ENCODE results near the gene PSTPIP2. TPM values are rescaled to one million over a fixed set of nuclear protein-coding genes. Genes with fewer than 3 reads are reported as not detected.

The PSTPIP2 gene
- total RNA-seq, 1 donor from 2014 or later = 9.1 TPM

GRCh38 chr18:46007165-46007564 lies 64.9 kb downstream of the PSTPIP2 start:
- no peak overlapping the region for H2AFZ ChIP-seq (ENCODE audit: low read depth, low read length)
- Mint-ChIP-seq H3K27me3 (ENCODE audit: low read depth, unreplicated experiment) (no peaks in the 10 kb centered on the region), H3K4me1 (ENCODE audit: low read depth, unreplicated experiment) (no peaks in the 10 kb centered on the region), H3K27ac (ENCODE audit: unreplicated experiment) (no peak overlapping the region), H3K36me3 (ENCODE audit: low read depth, unreplicated experiment) (peaks cover 16% of the 10 kb centered on the region), H3K4me3 (ENCODE audit: unreplicated experiment) (no peak overlapping the region), H3K9me3 (ENCODE audit: unreplicated experiment) (peaks cover 7% of the 10 kb centered on the region)
- FAIRE-seq (no peak), DNase-seq (ENCODE audit: low read depth) (no peak)
- no peak overlapping the region for H3K27ac ChIP-seq (ENCODE audit: low read depth, low read length)
- no peaks in the 10 kb centered on the region for H3K9me3 ChIP-seq (ENCODE audit: insufficient read depth, low read depth, low read length)
- no peaks in the 10 kb centered on the region for H3K4me1 ChIP-seq (ENCODE audit: insufficient read depth, low read length)
- H4K20me1 ChIP-seq (ENCODE audit: insufficient read depth, low read length) = no peaks in the 10 kb centered on the region
- H3K27me3 ChIP-seq (ENCODE audit: insufficient read depth, low read length) = no peaks in the 10 kb centered on the region
- H3K79me2 ChIP-seq (ENCODE audit: insufficient read depth, low read length) = no peaks in the 10 kb centered on the region
- no peak overlapping the region for H3K4me3 ChIP-seq (ENCODE audit: insufficient read depth, low read depth, low read length)
- no peak overlapping the region for H3K9ac ChIP-seq (ENCODE audit: low read length)
- no peak for TF ChIP-seq CTCF (IDR thresholded peaks at IDR 0.05; ENCODE audit: insufficient read depth, low read depth, low read length)
- no peak for TF ChIP-seq EZH2 (IDR thresholded peaks at IDR 0.05; ENCODE audit: insufficient read depth, low read length)
- no peak overlapping the region for H3K4me2 ChIP-seq (ENCODE audit: low read length)
- no peaks in the 10 kb centered on the region for H3K36me3 ChIP-seq (ENCODE audit: insufficient read depth, low read length)

DNA sequence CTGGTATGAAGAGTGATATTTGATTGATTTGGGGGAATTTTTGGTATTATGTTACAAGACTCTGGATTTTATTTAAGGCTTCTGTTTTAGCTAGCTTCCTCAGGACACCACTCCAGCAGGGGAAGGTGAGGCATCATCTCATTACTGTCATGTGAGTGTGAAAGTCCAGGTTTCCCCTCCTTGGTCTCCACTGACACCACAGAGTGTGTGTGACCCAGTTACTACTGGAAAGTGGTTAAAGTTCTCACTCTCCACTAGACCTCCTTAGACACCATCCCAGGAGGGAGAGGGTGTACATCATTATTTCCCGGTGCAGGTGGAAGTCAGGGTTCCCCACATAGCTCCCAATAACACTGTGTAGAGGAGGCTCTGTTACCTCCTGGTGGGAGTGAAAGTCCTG lies 69.1 kb downstream of the PSTPIP2 start:
- Histone ChIP-seq H3K4me1 (ENCODE audit: insufficient read depth, low read length) (no peaks in the 10 kb centered on the region), H3K27ac (ENCODE audit: low read depth, low read length) (no peak overlapping the region), H3K36me3 (ENCODE audit: insufficient read depth, low read length) (no peaks in the 10 kb centered on the region), H3K4me2 (ENCODE audit: low read length) (no peak overlapping the region), H3K27me3 (ENCODE audit: insufficient read depth, low read length) (no peaks in the 10 kb centered on the region), H3K79me2 (ENCODE audit: insufficient read depth, low read length) (no peaks in the 10 kb centered on the region), H3K9ac (ENCODE audit: low read length) (no peak overlapping the region), H3K9me3 (ENCODE audit: insufficient read depth, low read depth, low read length) (no peaks in the 10 kb centered on the region), H2AFZ (ENCODE audit: low read depth, low read length) (no peak overlapping the region), H4K20me1 (ENCODE audit: insufficient read depth, low read length) (no peaks in the 10 kb centered on the region), H3K4me3 (ENCODE audit: insufficient read depth, low read depth, low read length) (no peak overlapping the region)
- DNase-seq (ENCODE audit: low read depth) = no peak
- TF ChIP-seq EZH2 (IDR thresholded peaks at IDR 0.05; ENCODE audit: insufficient read depth, low read length) (no peak), CTCF (IDR thresholded peaks at IDR 0.05; ENCODE audit: insufficient read depth, low read depth, low read length) (no peak)
- H3K9me3 Mint-ChIP-seq (ENCODE audit: unreplicated experiment) = peaks cover 7% of the 10 kb centered on the region
- H3K4me1 Mint-ChIP-seq (ENCODE audit: low read depth, unreplicated experiment) = no peaks in the 10 kb centered on the region
- H3K27ac Mint-ChIP-seq (ENCODE audit: unreplicated experiment) = no peak overlapping the region
- peaks cover 16% of the 10 kb centered on the region for H3K36me3 Mint-ChIP-seq (ENCODE audit: low read depth, unreplicated experiment)
- H3K4me3 Mint-ChIP-seq (ENCODE audit: unreplicated experiment) = no peak overlapping the region
- H3K27me3 Mint-ChIP-seq (ENCODE audit: low read depth, unreplicated experiment) = no peaks in the 10 kb centered on the region
- no peak for FAIRE-seq

DNA sequence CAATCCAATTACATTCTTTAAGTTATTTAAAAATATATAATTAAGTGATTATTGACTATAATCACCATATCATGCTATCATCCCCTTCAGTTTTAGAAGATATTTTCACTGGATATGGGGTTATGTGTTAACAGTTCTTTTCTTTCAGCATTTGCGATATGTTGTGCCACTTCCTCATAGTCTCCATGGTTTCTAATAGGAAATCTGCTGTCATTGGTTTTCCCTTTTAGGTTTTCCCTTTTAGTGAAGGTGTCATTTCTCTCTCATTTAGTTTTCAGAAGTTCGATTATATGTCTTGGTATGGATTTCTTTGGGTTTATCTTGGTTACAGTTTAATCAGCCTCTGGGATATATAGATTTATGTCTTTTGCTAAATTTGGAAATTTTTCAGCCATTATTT lies 70.2 kb downstream of the PSTPIP2 start:
- no peak overlapping the region for H3K27ac Mint-ChIP-seq (ENCODE audit: unreplicated experiment)
- no peak overlapping the region for H3K4me3 Mint-ChIP-seq (ENCODE audit: unreplicated experiment)
- Histone ChIP-seq H3K9ac (ENCODE audit: low read length) (no peak overlapping the region), H3K4me1 (ENCODE audit: insufficient read depth, low read length) (no peaks in the 10 kb centered on the region), H3K36me3 (ENCODE audit: insufficient read depth, low read length) (no peaks in the 10 kb centered on the region), H3K27ac (ENCODE audit: low read depth, low read length) (no peak overlapping the region), H3K4me2 (ENCODE audit: low read length) (no peak overlapping the region), H3K9me3 (ENCODE audit: insufficient read depth, low read depth, low read length) (no peaks in the 10 kb centered on the region), H3K27me3 (ENCODE audit: insufficient read depth, low read length) (no peaks in the 10 kb centered on the region), H3K4me3 (ENCODE audit: insufficient read depth, low read depth, low read length) (no peak overlapping the region), H4K20me1 (ENCODE audit: insufficient read depth, low read length) (no peaks in the 10 kb centered on the region), H3K79me2 (ENCODE audit: insufficient read depth, low read length) (no peaks in the 10 kb centered on the region), H2AFZ (ENCODE audit: low read depth, low read length) (no peak overlapping the region)
- FAIRE-seq (no peak), DNase-seq (ENCODE audit: low read depth) (no peak)
- no peaks in the 10 kb centered on the region for H3K4me1 Mint-ChIP-seq (ENCODE audit: low read depth, unreplicated experiment)
- peaks cover 7% of the 10 kb centered on the region for H3K9me3 Mint-ChIP-seq (ENCODE audit: unreplicated experiment)
- TF ChIP-seq EZH2 (IDR thresholded peaks at IDR 0.05; ENCODE audit: insufficient read depth, low read length) (no peak), CTCF (IDR thresholded peaks at IDR 0.05; ENCODE audit: insufficient read depth, low read depth, low read length) (no peak)
- peaks cover 14% of the 10 kb centered on the region for H3K36me3 Mint-ChIP-seq (ENCODE audit: low read depth, unreplicated experiment)
- H3K27me3 Mint-ChIP-seq (ENCODE audit: low read depth, unreplicated experiment) = no peaks in the 10 kb centered on the region

Data from astrocyte (in vitro differentiated cells and primary cell).